GM18909 (cell line): ENCODE results near the gene TMEM250.
"Not testable (repeated sequence)": the region's sequence is repeated elsewhere in the genome, so short reads cannot be mapped to it uniquely, and the experiment has no call there.

ENCODE experiments used
- ATAC-seq: cut with Tn5 transposase; IDR thresholded peaks from one replicate; pipeline ENCODE4 v1.9.1; 2021; ENCODE audit warnings: mild to moderate bottlenecking; ENCODE audit not compliant: unreplicated experiment, poor library complexity

TMEM250 gene

GRCh38 chr9:136114610-136115009, 4.1 kb downstream of the TMEM250 start:
- ATAC-seq, result no peak

GRCh38 chr9:136112541-136112940, 6.1 kb downstream of the TMEM250 start:
- no peak for ATAC-seq

GRCh38 chr9:136111910-136112309, 6.8 kb downstream of the TMEM250 start:
- no peak for ATAC-seq

DNA sequence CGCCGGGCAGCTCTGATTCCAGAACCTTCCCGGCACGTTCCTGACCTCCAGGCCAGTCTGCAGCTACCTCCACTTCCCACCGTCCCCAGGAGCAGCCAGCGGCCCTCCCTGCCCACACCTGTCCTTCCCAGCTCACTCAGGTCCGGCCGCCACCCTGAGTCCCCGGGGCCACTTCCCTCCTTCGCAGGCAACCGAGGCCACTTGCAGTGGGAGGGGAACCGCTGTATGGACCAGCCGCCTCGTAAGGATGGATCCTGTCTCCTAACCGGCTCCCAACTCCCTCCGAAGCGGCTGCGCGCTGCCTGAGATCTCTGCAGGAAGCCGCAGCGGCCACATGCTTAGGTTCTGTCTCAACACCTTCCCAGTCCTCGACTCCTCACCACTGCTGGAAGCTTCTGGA, 7.5 kb downstream of the TMEM250 start:
- ATAC-seq, result no peak

DNA sequence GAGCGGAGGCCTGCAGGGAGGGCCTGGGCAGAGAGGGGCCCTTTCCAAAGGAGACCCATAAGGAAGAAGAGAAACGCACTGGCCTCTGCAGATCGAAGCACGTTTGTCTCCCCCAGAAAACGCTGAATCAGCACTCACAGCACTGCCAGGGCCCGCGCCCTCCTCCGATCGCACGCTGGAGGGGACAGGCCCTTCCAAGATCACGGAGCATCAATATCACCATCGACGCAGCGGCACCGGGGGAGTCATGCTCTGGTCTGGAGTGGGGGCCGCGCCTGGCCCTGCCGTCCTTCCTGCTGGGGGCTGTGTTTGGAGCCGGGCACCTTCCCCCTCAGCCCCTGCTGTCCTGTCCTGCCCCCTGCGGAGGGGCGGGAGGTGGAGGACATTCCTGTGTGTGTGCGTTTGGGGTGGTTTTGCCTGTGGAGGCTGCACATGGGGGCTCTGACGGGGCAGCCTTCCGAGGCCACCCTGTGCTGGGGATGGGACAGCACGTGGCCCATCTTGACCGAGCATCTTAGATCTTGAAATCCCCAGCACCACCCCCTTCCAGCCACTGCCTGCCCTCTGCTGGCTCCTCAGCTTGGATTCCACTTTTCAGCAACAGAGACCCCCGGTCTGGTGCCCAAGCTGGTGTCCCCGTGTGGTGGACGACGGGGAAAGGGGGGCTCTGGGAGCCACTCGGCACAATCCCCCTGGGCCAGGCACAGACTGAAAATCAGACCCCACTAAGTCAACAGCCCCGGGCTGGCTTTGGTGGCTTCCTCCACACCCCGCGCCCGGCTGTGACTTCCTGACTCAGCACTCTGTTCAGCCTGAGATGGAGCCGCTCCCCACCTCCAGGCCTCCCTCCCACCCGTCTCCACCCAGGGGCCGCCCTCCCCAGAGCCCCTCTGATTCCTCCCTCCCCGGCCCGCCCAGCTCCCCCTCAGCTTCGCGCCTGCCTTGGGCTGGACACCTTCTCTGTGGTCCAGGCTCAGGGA, 8.3 kb downstream of the TMEM250 start:
- ATAC-seq, result no peak

DNA sequence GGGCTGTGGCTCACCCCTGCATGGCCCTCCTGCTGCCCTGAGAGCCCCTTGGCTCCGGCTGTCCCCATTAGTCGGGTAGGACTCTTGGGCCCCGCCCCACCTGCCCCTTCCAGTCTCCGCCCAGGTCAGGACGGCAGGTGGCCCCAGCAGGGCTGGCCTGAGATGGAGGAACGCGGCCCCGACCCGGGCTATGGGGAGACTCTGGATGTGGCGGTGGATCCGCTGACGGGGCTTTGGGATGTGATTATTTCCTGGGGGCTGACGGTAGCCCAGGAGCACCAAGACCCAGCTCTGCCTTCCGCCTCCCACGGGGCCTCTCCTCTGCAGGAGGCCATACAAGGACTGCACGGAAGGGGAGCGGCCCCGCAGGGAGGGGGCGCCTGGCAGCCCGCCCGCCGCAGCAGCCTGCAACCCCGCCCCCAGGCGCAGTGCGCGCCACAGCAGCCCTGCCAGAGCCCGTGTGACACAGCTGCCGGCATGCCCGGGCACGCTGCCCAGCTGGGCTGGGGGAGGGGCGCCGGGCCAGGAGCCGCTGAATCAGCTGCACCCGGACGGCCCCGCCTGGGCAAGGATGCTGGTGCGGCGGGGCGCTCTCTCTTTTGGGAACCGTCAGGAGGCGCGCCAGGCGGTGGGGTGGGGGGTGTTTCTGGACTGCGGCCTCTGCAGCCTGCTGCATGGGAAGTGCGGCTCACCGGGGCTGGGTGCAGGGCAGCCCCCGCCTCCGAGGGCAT, 9.2 kb downstream of the TMEM250 start:
- peak; percentile 79 for ATAC-seq

GRCh38 chr9:136108648-136109266, 9.9 kb downstream of the TMEM250 start:
- no peak for ATAC-seq

DNA sequence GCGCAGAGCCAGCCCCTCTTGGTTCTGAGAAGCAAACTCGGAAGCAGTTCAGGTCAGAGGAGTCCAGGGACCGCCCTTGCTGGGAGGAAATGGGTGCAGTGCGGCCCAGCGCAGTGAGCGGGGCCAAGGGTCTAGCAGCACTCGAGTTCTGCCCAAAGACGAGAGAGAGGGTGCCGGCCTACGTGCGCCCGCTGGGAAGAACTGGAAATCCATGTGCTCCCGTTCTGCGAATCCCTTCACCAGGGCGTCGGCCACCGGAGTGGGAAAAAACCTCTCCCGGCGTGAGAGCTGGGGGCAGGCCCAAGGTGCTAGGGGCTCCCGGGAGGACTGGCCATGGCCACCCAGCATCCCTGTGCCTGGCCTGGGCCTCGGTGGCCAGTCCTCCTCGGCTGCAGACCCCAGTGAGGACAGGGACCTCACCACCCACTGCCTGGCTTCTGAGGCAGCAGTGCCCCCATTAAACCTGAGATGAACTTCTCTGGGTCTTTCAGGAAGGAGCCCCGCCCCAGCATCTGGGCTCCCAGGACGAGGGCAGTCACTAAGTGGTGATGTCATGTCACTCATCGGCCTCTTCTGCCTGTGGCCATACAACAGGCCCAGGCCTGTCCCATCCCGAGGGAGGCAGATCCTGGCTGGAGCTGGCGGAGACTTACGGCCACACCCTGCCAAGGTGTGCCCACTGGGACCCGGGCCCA, 10.6 kb downstream of the TMEM250 start:
- ATAC-seq, result no peak

DNA sequence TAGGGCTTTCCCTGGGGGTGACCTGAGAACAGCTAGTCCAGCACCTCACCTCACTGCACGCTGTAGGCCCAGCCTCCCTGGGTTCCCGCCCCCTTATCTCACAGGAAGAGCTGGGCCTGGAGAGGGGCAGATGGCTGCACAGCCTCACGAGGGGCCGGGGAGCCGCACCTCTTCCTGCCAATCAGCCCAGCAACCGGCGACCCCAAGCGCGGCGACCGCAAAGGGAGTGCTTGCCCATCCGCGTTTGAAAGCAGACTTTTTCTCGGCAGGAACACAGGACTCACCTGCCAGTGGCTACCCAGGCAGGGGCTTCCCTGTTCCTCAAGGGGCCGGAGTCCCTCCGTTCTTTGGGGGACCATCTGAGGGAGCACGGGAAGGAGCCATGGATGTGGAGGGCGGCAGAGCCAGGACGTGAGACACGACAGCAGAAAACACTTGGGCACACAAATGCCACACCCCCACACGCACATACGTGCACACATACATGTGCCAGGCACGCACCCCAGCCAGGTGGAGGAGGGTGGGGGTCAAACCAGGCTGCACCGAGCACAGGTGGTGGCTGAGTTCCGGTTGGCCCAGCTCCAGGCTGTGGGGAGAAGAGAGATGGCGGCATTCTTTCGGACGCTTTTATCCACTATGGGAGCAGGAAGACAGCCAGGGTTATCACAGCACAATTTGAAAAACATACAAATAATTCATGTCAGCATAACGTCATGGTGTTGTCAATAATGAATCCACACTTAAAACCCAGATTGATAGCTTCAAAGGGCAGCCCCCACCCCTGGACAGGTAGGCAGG, 11.3 kb downstream of the TMEM250 start:
- ATAC-seq, result no peak

- no peak for ATAC-seq
Measured at GRCh38 chr9:136105398-136106135, 13.1 kb downstream of the TMEM250 start.

DNA sequence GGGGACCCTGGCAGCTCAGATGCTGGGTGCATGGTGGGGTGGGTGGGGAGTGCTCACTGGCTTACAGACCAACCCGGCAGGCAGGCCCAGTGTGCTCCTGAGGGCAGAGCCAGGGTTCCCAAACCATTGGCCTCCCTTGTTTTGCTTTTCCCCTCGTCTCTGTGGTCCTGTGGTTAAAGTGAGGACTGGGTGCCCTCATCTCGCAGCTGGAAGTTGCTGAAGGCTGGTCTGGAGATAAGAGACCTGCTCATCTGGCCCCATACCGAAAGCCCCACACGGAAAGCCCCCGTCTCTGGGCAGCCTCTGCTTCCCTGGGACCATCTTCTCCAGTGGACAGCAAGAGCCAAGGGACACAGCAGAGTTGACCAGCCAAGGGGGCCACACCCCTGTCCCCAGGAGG, 13.8 kb downstream of the TMEM250 start:
- no peak for ATAC-seq

GRCh38 chr9:136104488-136104800, 14.2 kb downstream of the TMEM250 start:
- ATAC-seq, result no peak

DNA sequence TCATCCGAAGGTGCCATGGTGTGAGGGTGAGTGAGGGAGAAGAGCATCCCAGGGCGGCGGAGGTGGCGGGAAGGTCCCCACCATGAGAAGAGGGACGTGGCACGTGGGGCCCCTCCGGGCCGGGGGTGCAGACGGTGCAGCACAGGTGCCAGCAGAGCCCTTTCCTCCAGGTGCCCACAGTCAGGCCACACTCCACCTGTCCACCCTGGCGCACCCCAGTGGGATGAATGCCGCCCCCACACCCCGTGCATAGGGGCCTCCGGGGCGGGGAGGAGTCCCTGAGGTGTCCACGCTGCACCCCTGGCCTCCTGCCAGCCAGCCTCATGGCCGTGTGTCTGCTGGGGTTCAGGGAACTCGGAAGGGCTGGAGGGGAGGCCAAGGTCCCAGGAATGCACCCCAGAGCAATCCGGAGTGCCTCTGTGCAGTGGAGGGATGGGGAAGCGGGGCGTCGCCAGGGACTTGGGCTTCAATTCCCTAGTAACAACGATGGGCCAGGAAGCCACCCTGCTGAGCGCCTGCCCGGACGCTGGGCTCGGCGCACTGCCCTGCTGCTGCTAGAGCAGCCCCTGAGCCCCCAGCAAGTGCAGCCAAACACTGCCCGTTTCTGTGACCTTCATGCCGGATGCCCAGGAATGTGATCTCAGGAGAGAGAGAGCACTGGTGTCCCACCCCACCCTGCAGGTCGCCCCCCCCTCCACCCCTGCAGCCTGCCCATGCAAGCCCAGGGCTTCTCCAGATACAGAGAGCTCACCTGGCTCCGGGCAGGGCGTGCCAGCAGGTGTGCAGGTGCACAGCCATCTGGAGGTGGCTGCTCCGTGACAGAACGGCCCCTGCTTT, 14.8 kb downstream of the TMEM250 start:
- ATAC-seq, result no peak

DNA sequence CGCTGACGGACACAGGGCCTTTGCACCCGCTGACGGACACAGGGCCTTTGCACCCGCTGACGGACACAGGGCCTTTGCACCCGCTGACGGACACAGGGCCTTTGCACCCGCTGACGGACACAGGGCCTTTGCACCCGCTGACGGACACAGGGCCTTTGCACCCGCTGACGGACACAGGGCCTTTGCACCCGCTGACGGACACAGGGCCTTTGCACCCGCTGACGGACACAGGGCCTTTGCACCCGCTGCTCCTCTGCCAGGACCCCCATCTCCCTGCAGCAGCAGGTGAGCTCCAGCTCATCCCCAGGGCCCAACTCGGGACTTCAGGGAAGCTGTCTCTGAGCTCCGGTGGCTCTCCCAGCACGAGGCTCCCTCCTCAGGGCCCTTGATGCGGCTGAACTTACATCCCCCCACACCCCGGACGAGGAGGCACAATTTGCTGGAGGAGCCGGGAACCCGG, 17.0 kb downstream of the TMEM250 start:
- not testable (repeated sequence) for ATAC-seq

DNA sequence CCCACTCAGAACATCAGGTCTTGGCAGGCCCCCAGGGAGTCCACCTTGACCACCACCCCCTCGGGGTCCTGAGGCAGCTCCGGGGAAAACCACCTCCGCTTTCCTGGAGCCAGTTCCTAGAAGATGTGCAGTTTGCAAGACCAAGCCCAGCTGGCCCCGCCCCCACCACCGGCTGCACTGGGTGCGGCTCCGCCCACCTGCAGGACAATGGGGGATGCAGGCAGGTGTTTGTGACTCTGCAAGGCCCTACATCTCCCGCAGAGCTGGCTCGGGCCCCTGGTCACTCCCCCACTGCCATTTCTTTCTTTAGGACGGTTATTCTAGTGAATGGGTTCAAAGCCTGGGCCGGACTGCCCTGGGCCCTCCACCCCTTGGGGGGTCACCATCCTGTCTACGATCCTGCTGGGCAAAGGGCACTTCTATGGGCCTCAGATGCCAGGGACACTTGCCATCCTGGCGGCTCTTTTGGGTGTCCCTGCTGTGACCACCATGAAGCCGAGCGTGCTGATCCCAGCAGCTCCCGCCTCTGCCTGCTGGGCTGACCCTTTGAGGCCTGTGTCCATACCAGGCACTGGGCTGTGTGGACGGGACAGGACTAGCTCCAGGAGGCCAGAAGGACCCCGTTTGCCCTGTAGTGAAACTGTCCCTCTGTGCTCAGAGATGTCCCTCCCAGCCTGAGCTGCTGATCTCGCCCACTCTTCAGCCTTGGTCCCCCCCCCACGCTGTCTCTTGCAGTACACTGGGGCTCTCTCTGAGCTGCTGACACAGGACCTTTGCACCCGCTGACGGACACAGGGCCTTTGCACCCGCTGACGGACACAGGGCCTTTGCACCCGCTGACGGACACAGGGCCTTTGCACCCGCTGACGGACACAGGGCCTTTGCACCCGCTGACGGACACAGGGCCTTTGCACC, 17.7 kb downstream of the TMEM250 start:
- ATAC-seq, result no peak

DNA sequence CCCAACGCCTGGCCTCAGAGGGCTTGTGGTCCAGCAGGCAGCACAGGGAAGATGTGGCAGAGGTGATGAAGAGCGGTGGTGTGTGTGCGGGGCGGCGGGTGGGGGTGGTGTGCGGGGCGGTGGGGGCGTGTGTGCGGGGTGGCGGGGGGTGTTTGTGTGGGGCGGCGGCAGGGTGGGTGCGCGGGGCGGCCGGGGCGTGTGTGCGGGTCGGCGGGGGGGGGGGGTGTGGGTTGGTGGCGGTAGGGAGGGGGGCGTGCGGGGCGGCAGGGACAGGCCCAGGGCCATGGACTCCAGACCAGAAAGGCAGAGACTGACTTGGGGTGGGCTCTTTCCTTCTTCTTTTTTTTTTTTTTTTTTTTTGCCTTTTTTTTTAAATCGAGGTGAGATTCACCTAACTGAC, 19.1 kb downstream of the TMEM250 start:
- ATAC-seq, result no peak

GRCh38 chr9:136098844-136099243, 19.8 kb downstream of the TMEM250 start:
- no peak for ATAC-seq
